Astrocyte (in vitro differentiated cells and primary cell): ENCODE measurements around the gene TFAP2D.

Source experiments
- CTCF ChIP-seq: IDR thresholded peaks from 2 replicates; pipeline ENCODE4 v1.5.1; 2011; ENCODE audit warnings: low read depth, mild to moderate bottlenecking, inconsistent platforms, low read length, moderate library complexity; ENCODE audit not compliant: insufficient read depth
- EZH2 ChIP-seq: IDR thresholded peaks from 2 replicates; pipeline ENCODE4 v1.6.1; 2012; ENCODE audit warnings: mild to moderate bottlenecking, low read length, inconsistent platforms; ENCODE audit not compliant: insufficient read depth

- TF ChIP-seq CTCF (no peak), EZH2 (no peak)
Observed at GRCh38 chr6:50785921-50786320, 72.6 kb downstream of the TFAP2D start.
